Gastroesophageal sphincter (tissue), 3 donors: ENCODE results near the gene UROC1.

Experiments
- EP300 ChIP-seq: sonication (generic); formaldehyde crosslinking; IDR thresholded peaks from one replicate; pipeline ENCODE4 v1.6.1; 2017; ENCODE audit warnings: antibody characterized with exemption, mild to moderate bottlenecking
- TF ChIP-seq, protein P1 (sequence below), 4 experiments: fragments of 200-600 bp in 2 of 4; fragments of 450-650 bp in 2 of 4; sonication (generic) in 1 of 4; IDR thresholded peaks; one replicate each; pipeline ENCODE4 v1.5.1; 2017 to 2019; ENCODE audit warnings: antibody characterized with exemption in 4 of 4, mild to moderate bottlenecking in 2 of 4, moderate library complexity in 2 of 4

DNA sequence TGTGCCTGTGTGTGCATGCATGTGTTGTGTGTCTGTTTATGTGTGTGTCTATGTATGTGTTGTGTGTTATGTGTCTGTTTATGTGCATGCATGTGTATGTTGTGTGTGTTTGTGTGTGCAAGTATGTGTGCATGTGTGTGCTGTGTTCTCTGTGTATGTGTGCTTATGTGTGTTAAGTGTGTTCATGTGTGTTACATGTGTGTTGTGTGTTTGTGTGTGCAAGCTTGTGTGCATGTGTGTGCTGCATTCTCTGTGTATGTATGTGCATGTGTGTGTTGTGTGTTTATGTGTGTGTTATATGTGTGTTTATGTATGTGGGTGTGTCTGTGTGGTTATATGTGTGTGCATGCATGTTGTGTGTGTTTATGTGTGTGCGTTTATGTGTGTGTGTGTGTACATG lies 14.9 kb downstream of the UROC1 start:
- TF ChIP-seq EP300 = no peak
- TF ChIP-seq, protein P1, sequence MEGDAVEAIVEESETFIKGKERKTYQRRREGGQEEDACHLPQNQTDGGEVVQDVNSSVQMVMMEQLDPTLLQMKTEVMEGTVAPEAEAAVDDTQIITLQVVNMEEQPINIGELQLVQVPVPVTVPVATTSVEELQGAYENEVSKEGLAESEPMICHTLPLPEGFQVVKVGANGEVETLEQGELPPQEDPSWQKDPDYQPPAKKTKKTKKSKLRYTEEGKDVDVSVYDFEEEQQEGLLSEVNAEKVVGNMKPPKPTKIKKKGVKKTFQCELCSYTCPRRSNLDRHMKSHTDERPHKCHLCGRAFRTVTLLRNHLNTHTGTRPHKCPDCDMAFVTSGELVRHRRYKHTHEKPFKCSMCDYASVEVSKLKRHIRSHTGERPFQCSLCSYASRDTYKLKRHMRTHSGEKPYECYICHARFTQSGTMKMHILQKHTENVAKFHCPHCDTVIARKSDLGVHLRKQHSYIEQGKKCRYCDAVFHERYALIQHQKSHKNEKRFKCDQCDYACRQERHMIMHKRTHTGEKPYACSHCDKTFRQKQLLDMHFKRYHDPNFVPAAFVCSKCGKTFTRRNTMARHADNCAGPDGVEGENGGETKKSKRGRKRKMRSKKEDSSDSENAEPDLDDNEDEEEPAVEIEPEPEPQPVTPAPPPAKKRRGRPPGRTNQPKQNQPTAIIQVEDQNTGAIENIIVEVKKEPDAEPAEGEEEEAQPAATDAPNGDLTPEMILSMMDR (IDR thresholded peaks at IDR 0.05) = no peak
